Stomach (tissue), 4 donors: ENCODE data around the gene LRCH1.

Experiments used
- EP300 ChIP-seq: sonication (generic); formaldehyde crosslinking; IDR thresholded peaks from one replicate; pipeline ENCODE4 v1.6.1; 2017; ENCODE audit warnings: antibody characterized with exemption
- POLR2AphosphoS5 ChIP-seq, 3 donors: sonication (generic); formaldehyde crosslinking; IDR thresholded peaks; one replicate each; pipeline ENCODE4 v1.6.1; 2016; ENCODE audit warnings: antibody characterized with exemption in 3 of 3

- TF ChIP-seq POLR2AphosphoS5 (IDR thresholded peaks at IDR 0.05) (no peak), EP300 (no peak)
Measured at GRCh38 chr13:46649816-46650215, 96.8 kb downstream of the LRCH1 start.
